Left cardiac atrium (tissue), 4 donors: ENCODE results near the gene COQ5. TPM values are rescaled to one million over a fixed set of nuclear protein-coding genes. Genes with fewer than 3 reads are reported as not detected.
A peak's percentile ranks its signal among the peaks of the same experiment; 100 is the strongest.

Experiments
- ATAC-seq, 2 donors: fragments of 200-7000 bp; cut with Tn5 transposase; one replicate each; pipeline ENCODE4 v1.9.1; 2020; ENCODE audit warnings: mild to moderate bottlenecking in 2 of 2, moderate library complexity in 2 of 2
- DNase-seq: peaks from one replicate; pipeline ENCODE4 v3.0.0-alpha.2; 2020
- intact Hi-C, 2 donors: fragments of 100-400 bp; cut with DNase I; formaldehyde crosslinking; loops; one replicate each; pipeline versions ENCODE4 v1.14.1 to v1.15.1; 2022 to 2023
- long read RNA-seq: library from polyadenylated mRNA; unstranded; transcript quantifications from one replicate; pipeline ENCODE4 v2.0.0, GENCODE V29; 2021
- total RNA-seq, 2 donors: library from RNA; stranded (reverse); fragmentation: NEBNext Ultra II Directional; extraction: Animal tissue kit (Norgen Biotek cat#: 25700); gene quantifications; one replicate each; pipeline ENCODE4 v1.2.1, GENCODE V29; 2021
- donor health status: DM: no; HTN: yes; CAD: no.
- donor health status: DM: no; HTN: yes; CAD: no; lungs with severe emphysema.
- donor health status: DM: yes; HTN: yes; CAD: no.
- donor health status: Dilated cardiomyopathy.

Gene COQ5
- 10 to 100 TPM; 28.6 to 29.3 TPM for total RNA-seq
- long read RNA-seq, transcript COQ5-201 (7 exons, 1,535 nt) = major isoform, 39 of 53 reads
- long read RNA-seq, partial matches to known transcripts = 2 of 53 reads
- long read RNA-seq, other reads (novel, unspliced or antisense) = 12 of 53 reads

GRCh38 chr12:120528861-120529525 lies at the start of gene COQ5:
Gene COQ5 (minus strand): TSS chr12:120529158. CDS start chr12:120529141, 17 bp downstream.
- ATAC-seq (peak; percentile 97), DNase-seq (peak; percentile 93)
- intact Hi-C loops = no loop called here

GRCh38 chr12:120574106-120574505 lies 45.1 kb upstream of the COQ5 start:
- intact Hi-C loops = no loop called here

DNA sequence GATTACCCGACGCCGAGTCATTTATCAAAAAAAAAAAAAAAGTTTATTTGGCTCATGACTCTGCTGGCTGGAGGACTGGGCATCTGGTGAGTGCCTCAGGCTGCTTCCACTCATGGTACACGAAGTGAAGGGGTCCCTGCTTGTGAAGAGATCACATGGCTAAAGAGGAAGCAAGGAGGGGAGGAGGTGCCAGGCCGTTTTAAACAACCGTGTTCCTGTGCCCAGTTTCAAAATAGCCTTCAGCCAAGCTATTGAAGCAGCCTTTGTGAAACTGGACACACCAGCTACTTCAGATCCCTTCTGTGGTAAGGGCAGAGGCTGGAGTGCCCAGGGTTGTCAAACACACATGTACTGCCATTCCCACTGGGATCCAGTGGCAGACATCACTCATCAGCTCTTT lies 44.6 kb upstream of the COQ5 start:
- intact Hi-C loops = no loop called here
- ATAC-seq (peak in 1 of 2 donors; percentile 60), DNase-seq (no peak)

More at GRCh38 chr12:120574106-120574505, 45.1 kb upstream of the COQ5 start:
- ATAC-seq = no peak
- DNase-seq = no peak

- DNase-seq (no peak), ATAC-seq (peak; percentile 33 to 75)
- intact Hi-C loops = no loop called here
Measured at GRCh38 chr12:120571299-120571698, 42.3 kb upstream of the COQ5 start.

DNA sequence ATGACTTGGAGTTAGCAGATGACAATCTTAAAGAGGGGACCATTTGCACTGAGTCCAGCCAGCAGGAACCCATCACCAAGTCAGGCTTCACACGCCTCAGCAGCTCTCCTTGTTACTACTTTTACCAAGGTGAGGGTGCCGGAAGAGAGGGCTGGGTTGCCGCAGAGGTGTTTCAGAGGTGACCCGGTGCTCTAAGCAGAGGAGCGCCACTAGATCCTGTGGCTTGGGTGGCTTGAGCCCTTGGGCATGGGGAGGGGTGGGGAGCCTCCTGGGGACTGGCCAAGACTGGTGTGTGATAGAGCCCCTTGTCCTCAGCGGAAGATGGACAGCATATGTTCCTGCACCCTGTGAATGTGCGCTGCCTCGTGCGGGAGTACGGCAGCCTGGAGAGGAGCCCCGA lies 34.5 kb upstream of the COQ5 start:
- no peak for DNase-seq
- peak in 1 of 2 donors; percentile 33 for ATAC-seq
- intact Hi-C loops = no loop called here

DNA sequence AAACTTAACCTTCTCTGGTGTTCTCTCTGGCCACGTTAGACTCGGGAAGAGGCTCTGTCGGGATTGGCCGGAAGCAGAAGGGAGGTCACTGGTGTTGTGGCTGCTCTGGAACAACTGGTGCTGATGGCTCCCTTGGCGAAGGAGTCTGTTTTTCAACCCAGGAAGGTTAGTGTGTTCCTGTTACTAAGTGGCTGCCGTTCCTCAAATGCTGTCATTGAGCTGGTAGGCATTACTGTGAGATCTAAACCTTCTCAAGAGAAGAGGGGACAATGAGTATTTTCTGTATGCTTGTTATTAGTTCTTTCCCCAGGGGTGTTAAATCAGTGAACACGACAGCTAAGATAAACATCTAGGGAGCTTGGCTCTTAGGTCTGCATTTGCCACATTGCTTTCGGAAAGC lies 33.9 kb upstream of the COQ5 start:
- ATAC-seq (peak; percentile 62 to 89), DNase-seq (no peak)
- intact Hi-C loops = no loop called here

DNA sequence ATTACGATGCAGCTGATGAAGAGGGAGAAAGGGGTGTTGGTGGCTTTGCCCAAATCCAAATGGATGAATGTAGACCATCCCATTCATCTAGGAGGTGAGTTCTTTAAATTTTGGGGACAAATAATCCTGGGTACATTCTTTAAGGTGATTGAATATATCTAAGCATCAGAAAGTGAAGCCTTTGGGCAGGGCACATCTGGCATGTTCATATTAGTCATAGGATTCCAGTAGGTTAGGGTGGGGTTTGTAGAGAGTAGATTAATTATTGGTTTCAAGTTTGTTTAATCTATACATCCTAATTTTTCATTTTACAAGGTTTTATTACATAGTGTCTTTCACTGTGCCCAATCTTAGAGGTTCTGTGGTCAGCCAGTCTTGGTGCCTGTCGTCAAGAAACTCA lies 28.6 kb upstream of the COQ5 start:
- DNase-seq = no peak
- intact Hi-C loops = no loop called here
- no peak for ATAC-seq

GRCh38 chr12:120554678-120555077 lies 25.7 kb upstream of the COQ5 start:
- DNase-seq (no peak), ATAC-seq (peak in 1 of 2 donors; percentile 29)
- intact Hi-C loops = no loop called here

DNA sequence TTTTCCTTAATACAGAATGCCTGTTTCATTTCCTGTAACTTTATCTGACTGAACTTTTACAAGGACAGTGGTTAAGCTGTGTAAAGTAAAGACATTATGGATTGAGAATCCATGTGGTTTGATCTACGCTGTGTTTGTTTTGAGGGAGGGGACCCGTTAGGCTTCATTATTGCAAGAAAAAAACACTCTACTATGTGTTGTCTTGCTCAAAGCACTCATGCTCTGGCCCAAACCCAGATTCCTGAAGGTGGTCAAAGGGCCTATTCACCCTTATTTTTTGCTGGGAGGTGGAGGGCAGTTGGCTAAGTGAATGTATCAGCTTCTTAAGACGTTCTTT lies 17.1 kb upstream of the COQ5 start:
- no peak for DNase-seq
- intact Hi-C loops = no loop called here
- ATAC-seq = no peak

DNA sequence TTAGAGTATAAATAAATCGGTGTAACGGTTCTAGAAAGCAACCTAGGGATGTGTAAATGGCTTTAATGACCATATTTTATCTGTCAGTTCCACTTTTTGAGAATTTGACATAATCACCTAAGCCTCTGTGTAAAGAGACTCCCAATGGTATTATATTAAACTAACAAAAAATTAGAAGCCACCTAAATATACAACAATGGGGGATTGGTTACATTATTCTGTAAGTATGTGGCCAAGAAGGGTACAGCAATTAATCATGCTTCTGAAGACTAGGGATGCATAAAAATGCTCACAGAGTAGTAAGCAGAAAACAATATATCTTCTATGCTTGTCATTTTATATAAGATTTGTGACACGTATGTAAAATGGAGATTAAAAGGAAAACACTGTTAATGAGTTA lies 15.7 kb upstream of the COQ5 start:
- intact Hi-C loops = no loop called here
- no peak for DNase-seq
- ATAC-seq = no peak

- intact Hi-C loops = no loop called here
- ATAC-seq = no peak
- DNase-seq = no peak
Measured at GRCh38 chr12:120542166-120542565, 13.2 kb upstream of the COQ5 start.

DNA sequence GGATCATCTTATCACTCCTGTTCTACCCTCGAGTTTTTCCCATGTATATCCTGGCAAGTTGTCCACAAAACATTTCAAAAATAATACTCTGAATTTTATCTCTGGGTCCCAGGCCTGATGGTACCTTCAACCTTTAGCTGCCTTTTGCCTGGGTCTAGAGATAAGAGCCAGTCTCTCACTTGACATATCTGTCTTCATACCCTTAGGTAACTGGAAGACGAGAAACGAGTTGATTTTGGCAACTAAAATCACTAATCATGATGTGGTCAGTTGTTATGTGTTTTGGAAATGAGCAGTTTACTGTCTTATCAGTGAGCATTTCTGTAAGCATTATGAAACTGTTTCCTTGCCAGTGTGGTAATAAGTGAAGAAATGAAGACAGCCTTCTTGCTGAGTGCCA lies 11.5 kb upstream of the COQ5 start:
- ATAC-seq (peak; percentile 42 to 73), DNase-seq (no peak)
- intact Hi-C loops = no loop called here

DNA sequence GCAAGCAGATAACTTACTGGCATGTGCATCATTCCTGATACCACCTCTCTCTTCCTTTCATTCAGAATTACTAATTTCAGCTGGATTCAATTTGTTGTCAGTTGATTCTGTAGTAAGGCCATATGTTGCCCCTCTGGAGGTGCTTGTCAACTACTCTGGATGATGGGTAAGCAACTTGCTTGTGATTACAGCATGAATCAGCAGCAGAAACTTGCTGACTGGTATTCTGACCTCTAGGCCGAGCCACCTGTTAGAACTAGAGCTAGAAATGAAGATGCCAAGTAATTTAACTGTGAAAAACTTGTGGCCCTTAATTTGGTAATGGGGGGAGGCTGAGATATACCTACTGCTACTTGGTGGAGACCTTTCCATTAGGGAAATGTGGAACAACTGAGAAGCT lies 10.3 kb upstream of the COQ5 start:
- DNase-seq (no peak), ATAC-seq (peak in 1 of 2 donors; percentile 36)
- intact Hi-C loops = no loop called here

GRCh38 chr12:120538281-120539156 lies 9.6 kb upstream of the COQ5 start:
- ATAC-seq (peak; percentile 69 to 71), DNase-seq (peak; percentile 74)
- intact Hi-C loops = no loop called here

DNA sequence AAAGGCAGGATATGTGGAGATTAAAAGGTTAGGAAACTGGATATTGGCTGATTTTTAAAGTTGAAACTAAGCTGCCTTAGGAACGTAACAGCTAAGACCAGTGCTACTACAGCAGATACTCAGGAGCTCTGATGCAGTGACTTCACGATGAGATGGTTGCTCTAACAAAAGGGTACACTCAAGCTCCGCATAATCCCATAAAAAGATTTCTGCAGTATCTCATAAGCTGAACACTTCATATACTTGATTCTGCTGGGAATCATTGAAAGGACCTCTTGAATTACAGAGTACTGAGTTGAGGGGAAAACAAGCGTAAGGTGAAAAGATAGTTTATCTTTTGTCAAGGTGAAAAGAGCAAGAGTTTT lies 8.9 kb upstream of the COQ5 start:
- intact Hi-C loops = no loop called here

DNA sequence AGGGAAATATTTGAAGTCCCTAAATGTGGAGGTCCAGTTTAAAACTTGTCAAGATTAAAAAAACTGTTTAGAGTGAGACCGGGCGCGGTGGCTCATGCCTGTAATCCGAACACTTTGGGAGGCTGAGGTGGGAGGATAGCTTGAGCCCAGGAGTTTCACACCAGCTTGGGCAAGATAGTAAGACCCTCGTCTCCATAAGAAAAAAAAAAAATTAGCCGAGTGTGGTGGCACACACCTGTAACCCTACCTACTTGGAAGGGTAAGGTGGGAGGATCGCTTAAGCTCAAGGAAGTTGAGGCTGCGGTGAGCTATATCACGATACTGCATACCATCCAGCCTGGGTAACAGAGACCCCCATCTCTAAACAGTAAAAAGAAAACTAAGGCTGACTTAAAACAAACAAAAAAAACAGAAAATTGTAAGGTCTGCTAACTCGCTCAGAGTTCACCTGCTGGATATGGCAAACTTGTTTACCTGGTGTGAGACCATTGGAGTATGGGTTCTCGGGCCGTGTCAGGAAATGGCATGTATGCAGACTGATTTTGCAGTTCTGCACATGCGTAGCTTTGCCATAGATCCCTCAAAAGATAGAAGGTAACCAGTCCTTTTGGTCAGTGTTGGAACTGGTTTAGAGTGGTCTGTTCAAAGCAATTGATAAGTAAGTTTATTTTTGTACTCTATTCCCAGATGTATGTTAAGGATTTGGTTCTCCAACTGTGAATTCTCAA lies 7.3 kb upstream of the COQ5 start:
- no peak for ATAC-seq
- no peak for DNase-seq
- intact Hi-C loops = no loop called here

More for the DNA sequence above, 8.9 kb upstream of the COQ5 start:
- ATAC-seq = no peak
- DNase-seq = no peak

- intact Hi-C loops = no loop called here
- ATAC-seq (peak; percentile 55 to 61), DNase-seq (peak; percentile 49)
Measured at GRCh38 chr12:120534703-120535655, 6.0 kb upstream of the COQ5 start.

GRCh38 chr12:120534203-120534702 lies 5.3 kb upstream of the COQ5 start, which contains the start of gene RNF10:
Gene RNF10 (plus strand): TSS chr12:120534356. CDS start chr12:120534812, 456 bp downstream.
- intact Hi-C loops = no loop called here
- DNase-seq (peak; percentile 73), ATAC-seq (peak; percentile 84 to 85)
